22Rv1 (cell line): ENCODE measurements around the gene AOAH.

Experiments
- CTCF ChIP-seq: fragments of 450-650 bp; IDR thresholded peaks from 2 replicates; pipeline ENCODE4 v1.5.1; 2017; ENCODE audit warnings: mild to moderate bottlenecking
- ZFX ChIP-seq: fragments of 450-650 bp; IDR thresholded peaks from 2 replicates; pipeline ENCODE4 v1.6.1; 2017; ENCODE audit warnings: antibody characterized with exemption, borderline replicate concordance

DNA sequence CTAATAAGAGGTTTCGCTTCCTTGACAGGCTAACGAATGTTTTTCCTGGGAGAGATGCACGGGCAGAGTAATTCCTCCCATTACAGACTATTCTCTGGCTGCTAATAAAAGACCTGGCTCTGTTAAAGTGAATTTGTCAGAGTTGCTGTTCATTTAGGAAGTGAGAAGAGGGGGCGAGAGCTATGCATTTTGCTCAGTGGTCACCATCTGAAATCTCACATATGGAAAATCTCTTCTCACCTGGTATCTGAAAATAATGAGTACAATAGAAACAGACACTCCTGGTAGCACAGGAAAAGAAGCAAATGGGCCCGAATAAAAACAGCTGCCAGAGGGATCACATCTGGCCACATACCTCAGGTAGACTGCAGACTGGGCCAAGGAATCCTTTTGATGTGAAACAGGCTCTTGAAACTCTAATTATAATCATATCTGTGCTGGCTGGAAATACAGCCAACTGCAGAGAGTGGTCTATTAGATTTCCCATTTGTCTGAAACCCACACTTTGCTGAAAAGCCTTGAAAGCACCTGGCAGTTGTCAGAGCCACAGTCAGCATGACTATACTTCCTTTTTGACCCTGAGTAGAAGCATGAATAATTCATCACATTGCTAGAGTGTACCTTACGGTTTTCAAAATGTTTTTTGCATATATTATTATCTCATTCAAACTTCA, 33.6 kb downstream of the AOAH start:
- TF ChIP-seq CTCF (no peak), ZFX (no peak)
